Heart right ventricle (tissue), 16 donors: ENCODE results near the gene PLEKHG4B. TPM values are rescaled to one million over a fixed set of nuclear protein-coding genes. Genes with fewer than 3 reads are reported as not detected.
"Not testable (repeated sequence)": the region's sequence is repeated elsewhere in the genome, so short reads cannot be mapped to it uniquely, and the experiment has no call there.

Experiments used
- ATAC-seq, 8 donors: fragments of 200-7000 bp; cut with Tn5 transposase; one replicate each; pipeline ENCODE4 v1.9.1; 2020; ENCODE audit warnings: mild to moderate bottlenecking in 8 of 8, moderate library complexity in 8 of 8, moderate number of reproducible peaks in 1 of 8
- DNase-seq, 2 donors: peaks; one replicate each; pipeline ENCODE4 v3.0.0-alpha.2; 2020
- H3K27ac ChIP-seq, 10 donors: fragments of 200-600 bp; sonication (generic) in 2 of 10; one replicate each; pipeline versions ENCODE4 v1.5.0 to v1.8.0; 2020 to 2022; ENCODE audit warnings: mild to moderate bottlenecking in 3 of 10
- H3K27me3 ChIP-seq, 7 donors: fragments of 200-600 bp; one replicate each; pipeline ENCODE4 v1.8.0; 2021 to 2022; ENCODE audit warnings: mild to moderate bottlenecking in 2 of 7
- H3K36me3 ChIP-seq, 9 donors: fragments of 200-600 bp; sonication (generic) in 1 of 9; one replicate each; pipeline versions ENCODE4 v1.5.0 to v1.8.0; 2020 to 2022; ENCODE audit warnings: mild to moderate bottlenecking in 2 of 9
- H3K4me1 ChIP-seq, 9 donors: fragments of 200-600 bp; sonication (generic) in 1 of 9; one replicate each; pipeline versions ENCODE4 v1.5.0 to v1.8.0; 2020 to 2022; ENCODE audit warnings: mild to moderate bottlenecking in 4 of 9
- H3K4me3 ChIP-seq, 10 donors: fragments of 200-600 bp; sonication (generic) in 2 of 10; one replicate each; pipeline versions ENCODE4 v1.5.0 to v1.8.0; 2020 to 2022; ENCODE audit warnings: mild to moderate bottlenecking in 7 of 10, moderate library complexity in 2 of 10
- H3K9me3 ChIP-seq, 11 donors: fragments of 200-600 bp in 10 of 11; sonication (generic) in 2 of 11; one replicate each; pipeline versions ENCODE4 v1.5.0 to v1.8.0; 2013 to 2022; ENCODE audit warnings: mild to moderate bottlenecking in 2 of 11, control low read depth in 1 of 11, moderate library complexity in 1 of 11
- WGBS, 2 donors: extraction: QIAGEN DNeasy Blood & Tissue Kit; methylation state at CpG; one replicate each; pipeline ENCODE4 v1.1.7; 2013; ENCODE audit warnings: inconsistent platforms in 1 of 2; 5-methylcytosine and 5-hydroxymethylcytosine counted together
- intact Hi-C, 10 donors: fragments of 100-400 bp; cut with DNase I; formaldehyde crosslinking; loops; one replicate each; pipeline versions ENCODE4 v1.11.1 to v1.14.2; 2022
- polyA plus RNA-seq, 2 donors: library from polyadenylated mRNA; stranded (reverse); fragments of 200-250 nt; gene quantifications; one replicate each; pipeline ENCODE4 v1.2.3, GENCODE V29; 2013
- total RNA-seq, 10 donors: library from RNA; stranded (reverse); fragmentation: NEBNext Ultra II Directional in 3 of 10; extraction: Animal tissue kit (Norgen Biotek cat#: 25700) in 3 of 10; gene quantifications; one replicate each; pipeline versions ENCODE4 v1.2.1 to v1.2.4, GENCODE V29; 2021 to 2023
- TF ChIP-seq, protein P1 (sequence below), 9 donors: fragments of 200-600 bp; sonication (generic) in 2 of 9; IDR thresholded peaks; one replicate each; pipeline versions ENCODE4 v1.5.0 to v1.8.0; 2021 to 2022; ENCODE audit warnings: antibody characterized with exemption in 9 of 9, mild to moderate bottlenecking in 5 of 9, moderate library complexity in 1 of 9
- donor health status: Arrhythmogenic right ventricular cardiomyopathy.
- donor health status: ischemic (EF 13 %, LVEDD 7.1; RV severe dilation, severe dysfunction).
- donor health status: healthy with polysubstance abuse.
- donor health status: DM: no; HTN: yes; CAD: no.
- donor health status: DM: no; HTN: no; CAD: no.
- donor health status: ischemic (EF 25% LVEDD 6.9; RV normal size, moderate dysfunction).
- donor health status: ischemic (EF 25% LVEDD 5.7; RV mildly dilated, moderate dysfunction).
- donor health status: healthy.
- donor health status: DM: yes; HTN: yes; CAD: no.
- donor health status: Ischemic cardiomyopathy.
- donor health status: ischemic (EF 35%, LVEDD 5.7; RV mildly dilated, moderate dysfunction).
- donor health status: nonischemic (EF 11% LVEDD 7.7; RV severe dilation, severe dysfunction).
- donor health status: DM: yes; HTN: yes; CAD: no.
- donor health status: PGD.
- donor health status: ischemic (EF 29% LVEDD 5.4; RV normal size, mild dysfunction).
- donor health status: nonischemic (EF 23%, LVEDD 6.1; RV moderate dilation, normal function).

Gene PLEKHG4B
- total and polyA plus RNA-seq, 12 donors = under 0.01 to 0.14 (median 0.05) TPM; not detected in 8

- TF ChIP-seq, protein P1, sequence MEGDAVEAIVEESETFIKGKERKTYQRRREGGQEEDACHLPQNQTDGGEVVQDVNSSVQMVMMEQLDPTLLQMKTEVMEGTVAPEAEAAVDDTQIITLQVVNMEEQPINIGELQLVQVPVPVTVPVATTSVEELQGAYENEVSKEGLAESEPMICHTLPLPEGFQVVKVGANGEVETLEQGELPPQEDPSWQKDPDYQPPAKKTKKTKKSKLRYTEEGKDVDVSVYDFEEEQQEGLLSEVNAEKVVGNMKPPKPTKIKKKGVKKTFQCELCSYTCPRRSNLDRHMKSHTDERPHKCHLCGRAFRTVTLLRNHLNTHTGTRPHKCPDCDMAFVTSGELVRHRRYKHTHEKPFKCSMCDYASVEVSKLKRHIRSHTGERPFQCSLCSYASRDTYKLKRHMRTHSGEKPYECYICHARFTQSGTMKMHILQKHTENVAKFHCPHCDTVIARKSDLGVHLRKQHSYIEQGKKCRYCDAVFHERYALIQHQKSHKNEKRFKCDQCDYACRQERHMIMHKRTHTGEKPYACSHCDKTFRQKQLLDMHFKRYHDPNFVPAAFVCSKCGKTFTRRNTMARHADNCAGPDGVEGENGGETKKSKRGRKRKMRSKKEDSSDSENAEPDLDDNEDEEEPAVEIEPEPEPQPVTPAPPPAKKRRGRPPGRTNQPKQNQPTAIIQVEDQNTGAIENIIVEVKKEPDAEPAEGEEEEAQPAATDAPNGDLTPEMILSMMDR (IDR thresholded peaks at IDR 0.05) = no peak
- Histone ChIP-seq H3K27ac (no peak overlapping the region), H3K9me3 (no peaks in the 10 kb centered on the region), H3K36me3 (peaks cover 10 to 100% (median 76%) of the 10 kb centered on the region in 9 donors), H3K4me1 (peaks cover 0 to 6% (median 0%) of the 10 kb centered on the region in 9 donors), H3K4me3 (no peak overlapping the region), H3K27me3 (no peaks in the 10 kb centered on the region)
- intact Hi-C loops = loop anchor here in 1 of 10 donors (10.0 kb wide), 1 partner anchor 46 kb away; the partner anchor contains the start of gene PDCD6
- no peak for ATAC-seq
- no peak for DNase-seq
- 78 to 90% methylated on average over 3 of the region's 3 CpGs for WGBS, 2 donors
Observed at GRCh38 chr5:228886-229285, 136.9 kb downstream of the PLEKHG4B start.

DNA sequence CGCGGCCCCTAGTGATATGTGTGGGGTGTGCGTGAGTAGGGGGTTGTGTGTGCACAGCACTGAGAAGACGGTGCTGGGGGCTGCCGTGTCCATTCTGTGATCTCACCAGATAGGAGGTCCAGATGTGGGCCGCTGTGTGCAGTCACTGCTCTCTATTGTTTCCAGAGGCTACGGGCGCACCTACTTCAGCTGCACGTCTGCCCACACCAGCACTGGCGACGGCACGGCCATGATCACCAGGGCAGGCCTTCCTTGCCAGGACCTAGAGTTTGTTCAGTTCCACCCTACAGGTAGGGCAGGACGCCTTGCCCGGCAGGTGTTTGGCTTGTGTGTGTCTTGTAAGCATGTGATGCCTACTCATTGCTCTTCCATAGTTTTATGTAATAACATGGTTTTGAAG is 138.7 kb downstream of the PLEKHG4B start:
- TF ChIP-seq, protein P1 (IDR thresholded peaks at IDR 0.05) = no peak
- H3K4me1 ChIP-seq = no peaks in the 10 kb centered on the region
- intact Hi-C loops = no loop called here
- H3K36me3 ChIP-seq = peaks cover 3 to 100% (median 71%) of the 10 kb centered on the region in 9 donors
- no peaks in the 10 kb centered on the region for H3K27me3 ChIP-seq
- ATAC-seq = peak in 3 of 8 donors; percentile 19 to 28 (median 19)
- H3K27ac ChIP-seq = no peak overlapping the region
- no peak for DNase-seq
- WGBS, 2 donors = 92 to 93% methylated on average over 14 of the region's 14 CpGs
- H3K9me3 ChIP-seq = no peaks in the 10 kb centered on the region
- no peak overlapping the region for H3K4me3 ChIP-seq

DNA sequence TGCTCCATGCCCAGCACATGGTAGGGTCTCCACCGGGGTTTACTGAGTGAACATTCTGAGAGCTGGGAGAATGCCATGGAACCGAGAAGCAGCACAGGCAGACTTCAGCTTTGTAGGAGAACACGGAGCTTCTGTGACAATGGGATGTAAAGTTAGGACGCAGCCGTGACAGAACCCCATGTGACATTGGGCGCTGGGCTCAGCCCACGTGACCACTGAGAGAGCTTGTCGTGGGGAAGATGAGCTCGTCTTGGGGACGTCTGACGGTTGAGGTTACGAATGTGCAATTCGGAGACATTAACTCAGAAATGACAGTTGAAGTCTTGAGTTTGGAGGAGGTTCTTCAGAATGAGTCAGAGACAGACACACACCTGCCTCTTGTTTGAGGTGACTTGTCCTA is 139.7 kb downstream of the PLEKHG4B start:
- peaks cover 3 to 100% (median 71%) of the 10 kb centered on the region in 9 donors for H3K36me3 ChIP-seq
- H3K9me3 ChIP-seq = no peaks in the 10 kb centered on the region
- WGBS, 2 donors = 79 to 83% methylated on average over 13 of the region's 13 CpGs
- no peak overlapping the region for H3K4me3 ChIP-seq
- no peak for DNase-seq
- ATAC-seq = no peak
- TF ChIP-seq, protein P1 (IDR thresholded peaks at IDR 0.05) = no peak
- H3K27me3 ChIP-seq = no peaks in the 10 kb centered on the region
- intact Hi-C loops = no loop called here
- no peaks in the 10 kb centered on the region for H3K4me1 ChIP-seq
- H3K27ac ChIP-seq = no peak overlapping the region

GRCh38 chr5:233426-233825 is 141.5 kb downstream of the PLEKHG4B start:
- intact Hi-C loops, H3K4me3 ChIP-seq, H3K27me3 ChIP-seq, H3K9me3 ChIP-seq, H3K4me1 ChIP-seq, DNase-seq, H3K27ac ChIP-seq: not testable (repeated sequence)
- WGBS, 2 donors = 96 to 97% methylated on average over 20 of the region's 20 CpGs
- H3K36me3 ChIP-seq = peaks cover 0 to 100% (median 69%) of the 10 kb centered on the region in 9 donors
- peak in 1 of 8 donors; percentile 7 for ATAC-seq

GRCh38 chr5:234450-234849 is 142.5 kb downstream of the PLEKHG4B start:
- Histone ChIP-seq H3K9me3 (no peaks in the 10 kb centered on the region), H3K27me3 (no peaks in the 10 kb centered on the region), H3K27ac (no peak overlapping the region), H3K4me3 (no peak overlapping the region), H3K4me1 (no peaks in the 10 kb centered on the region), H3K36me3 (peaks cover 0 to 100% (median 67%) of the 10 kb centered on the region in 9 donors)
- intact Hi-C loops = no loop called here
- 84 to 94% methylated on average over 8 of the region's 8 CpGs for WGBS, 2 donors
- DNase-seq (no peak), ATAC-seq (no peak)
- TF ChIP-seq, protein P1 (IDR thresholded peaks at IDR 0.05) = no peak

DNA sequence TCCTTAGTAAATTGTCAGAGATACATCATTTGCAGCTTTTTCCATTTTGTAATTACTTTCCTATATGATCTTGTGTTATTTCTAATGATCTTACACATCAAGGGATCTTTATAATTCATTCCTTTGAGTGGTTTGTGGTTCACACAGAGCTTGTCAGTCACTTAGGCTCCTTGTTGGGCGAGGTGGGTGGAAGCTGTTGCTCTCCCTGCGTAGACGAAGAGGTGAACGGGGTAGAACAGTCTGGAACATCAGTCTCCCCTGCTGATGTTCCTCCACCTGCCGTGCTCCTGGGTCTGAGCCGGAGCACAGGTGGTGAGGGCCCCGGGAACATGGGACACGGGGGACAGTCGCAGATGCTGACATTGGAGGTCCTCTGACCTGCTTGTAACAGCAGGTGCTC is 143.6 kb downstream of the PLEKHG4B start:
- 93 to 94% methylated on average over 4 to 7 of the region's 9 CpGs for WGBS, 2 donors
- DNase-seq, H3K27me3 ChIP-seq, H3K4me3 ChIP-seq, H3K4me1 ChIP-seq, H3K9me3 ChIP-seq, ATAC-seq, intact Hi-C loops, H3K27ac ChIP-seq: not testable (repeated sequence)
- H3K36me3 ChIP-seq = peaks cover 0 to 100% (median 63%) of the 10 kb centered on the region in 9 donors

DNA sequence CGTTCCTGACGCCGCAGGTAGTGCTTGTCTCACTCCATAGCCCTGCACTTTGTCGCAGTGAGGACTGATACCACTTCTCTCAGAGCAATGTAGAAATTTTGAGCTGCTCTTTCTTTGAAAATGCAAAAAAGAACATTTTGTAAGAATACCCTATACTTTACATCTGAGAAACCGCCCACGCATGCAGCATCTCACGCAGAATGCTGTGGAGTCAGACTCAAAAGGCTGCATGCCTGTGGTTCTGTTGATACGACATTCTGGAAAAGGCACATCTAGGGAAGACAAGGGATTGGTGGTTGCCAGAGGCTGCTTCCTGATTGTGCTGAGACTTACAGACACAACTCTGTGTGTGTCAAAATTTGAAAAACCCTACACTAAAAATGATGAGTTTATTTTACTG is 146.0 kb downstream of the PLEKHG4B start:
- H3K4me1 ChIP-seq, H3K9me3 ChIP-seq, ATAC-seq, DNase-seq, H3K4me3 ChIP-seq, H3K27ac ChIP-seq, H3K27me3 ChIP-seq, intact Hi-C loops: not testable (repeated sequence)
- H3K36me3 ChIP-seq = peaks cover 0 to 100% (median 78%) of the 10 kb centered on the region in 9 donors
- WGBS, 2 donors = 93% methylated on average over 7 to 8 of the region's 8 CpGs
